ENCODE results near the gene PLEKHA7.
A peak's percentile ranks its signal among the peaks of the same experiment; 100 is the strongest.

PLEKHA7 gene

DNA sequence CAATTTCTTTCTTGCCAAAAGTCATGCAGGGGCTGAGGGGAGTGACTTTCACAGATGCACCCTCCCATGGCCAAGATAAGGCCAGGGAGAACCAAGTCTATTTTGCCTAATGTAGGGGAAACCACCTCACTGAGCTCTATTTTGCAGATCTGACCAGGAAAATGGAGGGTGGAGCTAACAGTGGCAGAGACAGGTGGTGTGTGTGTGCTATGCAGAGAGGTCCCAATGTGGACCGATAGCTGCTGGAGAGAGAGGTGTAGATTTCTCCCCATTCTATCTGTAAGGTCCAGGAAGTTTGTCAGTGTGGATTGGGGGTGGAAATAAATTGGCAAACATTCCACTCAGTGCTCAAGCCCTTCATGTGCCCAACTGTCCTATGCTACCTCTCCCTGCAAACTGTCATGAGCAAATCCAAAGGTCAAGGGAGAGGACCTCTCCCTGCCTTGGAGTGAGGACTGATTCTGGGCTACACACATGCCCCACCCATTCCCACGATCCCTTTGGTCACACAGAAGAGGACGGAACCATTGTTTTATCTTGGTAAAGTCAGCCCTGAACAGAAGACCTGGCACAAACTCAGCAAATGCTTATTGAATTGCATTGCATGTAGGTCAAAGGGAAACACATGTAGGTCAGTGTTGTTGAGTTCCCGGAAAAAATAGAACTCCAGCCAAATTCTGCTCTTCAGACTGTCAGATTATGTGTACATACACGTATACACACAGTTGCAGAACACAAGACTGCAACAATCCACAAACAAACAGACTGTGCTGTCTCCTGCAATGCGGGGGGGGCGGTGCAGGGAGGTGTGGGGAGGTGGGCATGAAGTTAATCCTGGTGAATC lies 209.9 kb downstream of the PLEKHA7 start:
- DNase-seq: no peak

DNA sequence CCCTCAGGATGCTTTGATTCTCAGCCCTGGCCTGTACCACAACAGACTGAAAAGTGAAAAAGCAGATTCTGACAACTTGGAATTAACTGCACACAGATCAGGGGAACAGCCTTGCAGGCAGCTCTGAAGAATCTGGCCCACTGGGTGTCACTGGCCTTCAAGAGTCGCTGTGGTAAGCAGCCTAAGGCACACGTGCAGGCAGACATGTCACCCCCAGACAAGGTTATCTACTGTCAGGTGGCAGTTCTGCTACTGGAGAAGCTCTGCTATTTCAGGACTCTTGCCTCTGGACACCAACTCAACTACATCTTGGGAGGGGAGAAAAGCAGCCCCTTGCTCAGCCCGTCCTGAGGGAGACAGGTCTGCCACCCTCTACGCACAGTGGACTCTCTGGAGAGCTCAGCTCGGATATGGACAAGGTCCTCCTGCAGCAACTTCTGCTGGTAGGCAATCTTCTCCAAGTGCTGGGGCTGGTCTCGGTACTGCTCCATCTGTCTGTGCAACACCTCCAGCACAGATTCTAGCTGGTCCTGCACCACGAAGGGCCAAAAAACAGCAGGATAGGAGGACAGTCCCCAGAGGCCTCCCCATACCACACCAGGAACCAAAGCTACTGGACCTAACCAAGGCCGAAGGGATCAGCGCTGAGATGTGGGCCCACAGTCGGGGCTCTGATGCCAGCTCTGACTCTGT lies 212.8 kb downstream of the PLEKHA7 start:
- no peak for DNase-seq

DNA sequence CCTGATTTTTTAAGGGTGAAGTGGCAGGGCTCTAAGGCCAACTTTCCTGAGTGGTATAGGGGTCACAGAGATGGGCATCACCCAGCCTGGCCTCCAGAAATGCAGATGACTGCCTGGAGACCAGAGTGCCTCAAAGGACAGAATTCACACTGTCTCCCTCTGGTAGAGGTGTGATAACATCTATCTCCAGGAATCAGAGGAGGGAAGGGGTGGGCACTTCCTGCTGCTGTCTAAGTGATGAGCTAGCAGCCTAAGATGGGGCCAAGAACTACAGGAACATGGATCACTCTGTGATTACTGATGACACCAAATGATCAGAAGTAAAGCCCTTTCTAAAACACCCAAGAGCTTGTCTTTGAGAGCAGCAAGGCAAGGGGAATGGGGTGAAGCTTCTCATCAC lies 213.8 kb downstream of the PLEKHA7 start:
- no peak for DNase-seq

DNA sequence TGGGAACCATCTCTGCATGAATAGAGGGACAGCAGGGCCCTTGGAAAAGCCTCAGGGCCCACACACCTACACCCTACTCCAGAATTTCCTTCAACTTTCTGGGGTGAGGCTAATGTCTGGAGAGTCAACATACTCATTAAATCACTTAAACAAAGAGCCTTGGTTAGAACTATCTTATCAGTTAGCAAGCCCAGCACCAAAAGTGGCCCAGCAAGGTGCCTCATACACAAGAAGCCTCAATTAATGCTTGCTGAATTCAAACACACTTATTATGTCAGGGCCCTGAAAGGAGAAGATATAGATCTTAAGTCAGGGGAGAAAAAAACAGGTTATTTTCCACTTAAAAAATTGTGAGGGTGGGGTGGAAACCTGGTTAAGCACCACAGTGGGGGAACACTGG lies 214.3 kb downstream of the PLEKHA7 start:
- no peak for DNase-seq

DNA sequence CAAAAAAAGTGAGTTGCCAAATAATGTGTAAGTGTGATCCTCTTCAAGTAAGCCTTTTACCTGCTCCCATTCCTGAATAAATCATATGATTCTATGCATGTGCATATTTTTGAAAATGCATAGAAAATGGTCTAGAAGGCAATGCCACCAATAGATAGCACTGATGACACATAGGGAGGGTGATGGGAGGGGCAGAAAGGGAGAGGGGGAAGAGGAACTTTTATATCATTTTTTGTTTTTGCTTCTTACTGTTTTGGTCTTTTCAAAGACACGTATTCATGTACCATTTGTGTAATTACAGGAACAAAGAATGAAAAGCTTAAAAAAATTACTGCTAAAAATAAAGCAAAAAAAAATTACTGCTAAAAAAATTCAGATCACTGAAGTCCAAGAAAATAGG lies 215.0 kb downstream of the PLEKHA7 start:
- DNase-seq: no peak

DNA sequence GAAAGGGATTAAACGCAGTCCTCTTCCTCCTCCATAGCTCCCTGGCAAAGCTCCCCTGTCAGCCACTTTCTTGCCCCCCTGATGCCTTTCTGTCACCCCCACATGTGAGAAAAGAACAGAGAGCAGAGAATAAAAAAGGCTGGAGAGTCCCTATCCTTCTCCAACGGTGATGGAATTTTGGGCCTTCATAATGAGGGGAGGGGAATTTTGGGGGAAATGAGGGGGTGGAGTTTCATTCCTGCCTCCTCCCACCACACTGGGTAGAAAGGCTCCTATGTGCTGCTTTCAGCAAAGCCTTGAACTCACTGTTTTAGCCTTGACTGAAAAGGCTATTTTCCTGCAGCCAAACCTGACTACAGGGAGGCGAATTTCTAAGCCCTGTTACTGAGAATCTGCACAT lies 216.4 kb downstream of the PLEKHA7 start:
- no peak for DNase-seq

DNA sequence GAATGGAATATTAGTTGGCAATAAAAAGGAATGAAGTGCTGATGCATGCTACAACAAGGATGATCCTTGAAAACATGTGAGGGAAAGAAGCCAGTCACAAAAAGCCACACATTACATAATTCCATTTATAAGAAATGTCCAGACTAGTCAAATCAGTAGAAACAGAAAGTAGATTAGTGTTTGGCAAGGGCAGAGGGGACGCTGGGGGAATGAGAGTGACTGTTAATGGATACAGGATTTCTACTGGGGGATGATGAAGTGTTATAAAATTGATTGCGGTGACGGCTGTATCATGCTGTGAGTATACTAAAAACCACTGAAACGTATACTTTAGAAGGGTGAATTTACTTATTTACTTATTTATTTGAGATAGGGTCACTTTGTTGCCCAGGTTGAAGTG lies 217.9 kb downstream of the PLEKHA7 start:
- DNase-seq: no peak

DNA sequence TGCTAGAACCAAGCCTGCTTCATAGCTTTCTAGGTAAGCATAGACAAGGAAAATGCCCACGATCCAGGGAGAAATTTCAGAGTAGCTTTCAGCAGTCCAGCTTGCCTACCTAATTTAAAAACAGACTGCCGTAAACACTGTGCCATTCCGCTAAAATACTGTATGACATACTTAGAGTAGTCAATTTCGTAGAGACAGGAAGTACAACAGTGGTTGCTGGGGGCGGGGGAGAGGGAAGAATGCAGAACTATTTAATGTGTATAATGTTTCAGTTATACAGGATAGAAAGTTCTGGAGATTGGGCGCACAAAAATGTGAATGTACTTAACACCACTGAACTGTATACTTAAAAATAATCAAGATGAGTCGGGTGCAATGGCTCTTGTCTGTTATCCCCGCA lies 219.1 kb downstream of the PLEKHA7 start:
- no peak for DNase-seq

DNA sequence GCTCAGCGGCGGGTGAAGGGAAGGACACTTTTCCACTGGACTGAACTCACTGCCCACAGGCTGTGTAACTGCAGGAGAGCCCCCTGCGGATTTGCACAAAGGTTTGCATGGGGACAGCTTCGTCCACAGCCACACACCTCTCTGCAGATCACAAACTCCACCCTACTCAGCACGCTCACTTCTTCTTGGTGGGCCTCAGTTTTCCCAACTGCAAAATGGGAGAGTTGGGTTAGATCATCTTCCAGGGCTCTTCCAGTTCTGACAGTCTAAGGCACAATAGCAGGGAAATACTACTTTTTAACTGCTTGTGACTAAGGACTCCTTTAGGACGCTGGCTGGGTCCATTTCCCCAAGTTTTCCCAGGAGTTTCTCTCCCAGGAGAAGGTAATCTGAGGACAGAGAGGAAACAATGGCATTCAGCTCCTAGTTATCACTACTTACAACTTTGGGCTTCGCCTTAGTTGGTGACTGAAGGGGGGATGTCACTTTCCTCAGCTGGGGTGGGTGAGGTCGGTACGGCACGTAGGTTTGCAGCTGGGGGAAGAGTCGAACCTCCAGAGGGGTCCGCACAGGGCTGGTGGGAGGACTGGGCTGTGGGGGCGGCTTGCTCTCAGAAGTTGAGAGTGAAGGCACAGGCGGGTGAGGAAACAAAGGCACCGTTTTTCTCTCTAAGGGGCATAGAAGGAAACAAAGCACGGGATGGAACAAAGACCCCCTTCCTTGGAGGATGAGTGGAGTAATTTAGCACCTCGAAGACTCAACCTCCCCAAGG lies 220.0 kb downstream of the PLEKHA7 start:
- no peak for DNase-seq

DNA sequence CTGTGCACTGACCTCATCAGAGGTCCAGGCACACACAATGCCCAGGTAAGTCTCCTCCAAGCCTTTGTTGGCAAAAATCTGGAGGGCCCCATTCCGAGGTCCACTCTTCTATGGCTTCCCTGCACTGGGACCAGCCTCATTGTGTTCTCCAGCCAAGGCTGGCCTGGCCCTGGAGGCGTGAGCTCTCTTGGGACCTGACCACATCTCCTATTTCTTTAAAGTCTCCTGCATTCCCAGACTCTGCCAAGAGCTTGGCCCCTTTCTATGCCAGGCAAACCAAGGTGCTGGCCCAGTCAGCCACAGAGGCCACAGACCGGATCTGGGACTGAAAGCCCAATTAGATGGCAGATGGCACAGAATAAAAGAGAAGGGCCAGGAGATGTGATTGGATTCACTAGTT lies 220.7 kb downstream of the PLEKHA7 start:
- DNase-seq: no peak

DNA sequence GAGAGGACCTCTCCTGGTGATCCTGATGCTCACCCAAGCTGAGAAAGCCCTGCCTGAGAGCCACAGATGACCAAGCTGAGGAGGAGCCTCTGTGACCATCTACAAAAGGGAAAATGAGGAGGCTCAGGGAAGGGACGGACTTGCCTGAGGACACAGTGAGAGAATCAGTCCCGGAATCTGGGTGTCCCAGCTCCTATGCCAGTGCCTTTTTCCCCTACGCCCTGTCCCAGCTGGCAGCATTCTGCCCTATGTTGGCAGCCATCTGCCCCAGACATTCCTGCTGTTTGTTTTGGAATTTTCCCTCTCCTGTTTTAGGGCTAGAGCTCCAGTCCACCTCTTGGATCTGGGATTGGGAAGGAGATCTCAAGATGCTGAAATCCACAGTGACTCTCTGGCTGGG lies 221.2 kb downstream of the PLEKHA7 start:
- DNase-seq: no peak

DNA sequence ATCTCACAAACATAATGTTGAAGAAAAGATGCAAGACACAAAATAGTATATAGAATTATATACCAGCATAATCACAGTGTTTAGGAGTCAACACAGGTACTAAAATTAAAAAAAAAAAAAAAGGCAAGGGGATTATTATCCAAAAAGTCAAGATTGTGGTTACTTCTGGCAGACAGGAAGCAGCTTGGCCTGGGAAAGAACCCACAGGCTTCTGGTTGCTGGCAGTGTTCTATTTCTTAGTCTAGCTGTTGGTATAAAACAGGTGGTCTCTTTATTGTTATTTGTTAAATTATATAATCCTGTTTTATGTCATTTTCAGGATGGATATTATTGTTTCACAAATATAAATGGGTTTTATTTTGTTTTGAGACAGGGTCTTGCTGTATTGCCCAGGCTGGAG lies 221.8 kb downstream of the PLEKHA7 start:
- DNase-seq: no peak

DNA sequence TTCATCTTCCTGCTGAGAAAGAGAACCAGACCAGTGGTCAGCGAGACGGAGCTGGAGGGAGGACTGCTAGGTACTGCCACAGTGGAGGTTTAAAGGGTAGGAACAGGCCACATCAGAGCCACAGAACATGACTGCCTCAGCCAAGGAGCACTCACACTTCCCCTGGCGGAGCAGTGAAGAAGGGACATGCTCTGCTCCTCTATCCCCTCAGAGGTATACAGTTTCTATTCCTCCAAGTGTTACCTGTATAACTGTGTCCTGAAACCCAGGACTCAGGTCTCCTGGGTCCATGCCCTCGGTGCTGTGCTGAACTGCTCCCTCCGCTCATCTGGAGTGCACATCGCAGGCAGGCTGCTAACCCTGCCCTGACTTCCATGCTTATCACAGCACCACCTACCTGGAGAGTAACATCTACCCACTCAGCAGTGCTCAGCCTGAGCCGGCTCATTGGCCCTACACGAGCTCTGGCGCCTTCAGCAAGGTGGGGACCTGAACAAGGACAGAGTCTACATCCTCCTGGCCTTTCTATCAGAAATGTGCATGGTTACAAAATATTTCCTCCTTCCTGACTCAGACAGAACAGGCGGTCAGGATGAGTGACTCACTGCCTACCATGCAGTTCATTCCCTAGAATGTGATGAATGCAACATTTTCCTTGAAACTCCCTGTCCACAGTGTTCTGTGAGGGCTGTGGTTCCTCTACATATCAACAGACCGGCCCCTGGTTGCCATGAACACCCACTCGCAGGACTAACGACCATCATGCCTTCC lies 222.8 kb downstream of the PLEKHA7 start:
- DNase-seq: no peak

DNA sequence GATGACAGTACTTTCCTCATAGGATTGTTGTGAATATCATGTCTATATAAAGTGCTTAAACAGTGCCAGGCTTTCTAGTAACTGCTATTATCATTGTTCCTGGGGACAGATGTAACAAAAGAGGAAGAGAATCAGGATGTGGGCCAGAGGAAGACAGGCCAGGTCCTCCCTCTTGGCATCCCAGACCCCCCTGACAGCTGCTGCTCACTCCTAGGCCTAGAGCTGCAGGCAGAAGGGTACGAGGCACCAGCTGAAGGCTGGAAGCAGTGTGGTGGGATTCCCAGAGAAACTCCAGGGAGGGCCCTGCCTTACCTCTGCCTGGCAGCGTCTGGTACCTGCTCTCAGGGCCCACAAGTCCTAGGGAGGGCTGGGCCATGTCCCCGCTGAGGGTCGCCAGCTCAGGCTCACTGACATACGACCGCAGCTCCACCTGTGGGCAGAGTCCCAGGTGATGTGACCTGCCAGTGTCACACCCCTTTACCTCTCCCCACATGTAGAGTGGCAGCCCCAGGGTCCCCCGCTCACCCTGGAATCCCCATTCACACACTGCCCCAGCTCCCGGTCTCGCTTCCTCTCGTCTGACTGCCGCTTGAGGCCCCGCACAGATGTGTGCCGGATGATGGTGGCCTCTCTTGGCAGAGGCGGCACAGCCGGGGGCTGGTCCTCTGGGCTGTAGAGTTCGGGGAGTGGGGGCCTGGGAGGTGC lies 223.6 kb downstream of the PLEKHA7 start:
- no peak for DNase-seq

DNA sequence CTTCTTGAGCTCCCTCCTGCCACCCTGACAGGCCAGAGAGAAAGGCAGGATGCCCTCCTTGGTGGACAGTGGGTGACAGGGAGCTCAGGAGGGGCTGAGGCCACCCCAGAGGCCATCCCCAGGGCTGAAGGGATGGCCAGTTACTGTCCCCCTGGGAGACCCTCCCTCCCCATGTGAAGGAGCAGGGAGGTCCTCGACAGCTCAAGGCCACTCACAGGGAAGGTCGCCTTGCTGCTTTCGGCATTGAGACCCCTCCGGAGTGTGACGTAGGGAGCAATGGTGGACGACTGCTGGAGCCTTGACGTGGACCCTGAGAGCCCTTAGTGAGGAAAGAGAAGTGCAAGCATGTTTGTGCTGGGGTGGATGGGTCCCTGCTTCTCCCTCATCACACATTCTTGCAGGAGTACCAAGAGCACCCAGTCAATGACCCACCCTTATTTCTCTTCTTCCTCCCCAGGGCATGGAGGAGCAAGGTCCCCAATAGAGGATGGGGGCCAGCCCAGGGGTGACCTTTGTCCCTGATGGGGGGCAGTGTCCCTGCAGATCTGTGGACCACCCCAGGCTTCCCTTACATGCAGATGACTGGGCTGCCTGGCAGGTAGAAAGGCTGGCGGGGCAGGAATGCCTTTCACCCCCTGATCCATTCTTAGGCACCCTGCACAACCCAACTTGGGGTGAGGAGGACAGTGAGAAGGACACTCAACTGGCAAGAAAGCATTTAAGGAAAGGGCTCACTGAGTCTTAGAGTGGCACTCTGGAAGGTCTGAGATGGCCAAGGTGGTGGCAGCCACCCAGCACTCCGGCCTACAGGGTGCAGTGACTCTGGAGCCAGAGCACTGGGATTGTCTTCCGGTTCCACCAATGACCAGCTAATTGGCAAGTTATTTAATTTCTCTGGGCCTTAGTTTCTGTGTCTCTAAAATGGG lies 224.4 kb downstream of the PLEKHA7 start:
- no peak for DNase-seq

DNA sequence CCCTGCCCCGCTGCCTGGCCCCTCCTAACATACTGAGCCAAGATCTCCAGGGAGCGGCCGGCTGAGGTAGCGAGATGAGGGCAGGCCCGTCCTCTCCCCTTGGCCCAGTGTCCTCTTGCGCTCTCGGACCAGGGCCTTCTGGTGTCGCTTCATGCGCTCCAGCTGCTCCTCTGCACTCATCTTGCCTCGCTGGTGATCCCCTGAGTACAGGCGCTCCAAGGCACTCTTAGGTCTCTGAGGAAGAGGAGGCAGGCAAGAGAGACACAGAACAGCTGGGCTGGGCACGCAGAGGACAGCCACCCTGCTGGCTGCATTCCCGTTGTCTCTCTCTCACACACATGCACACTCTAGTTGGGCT lies 225.2 kb downstream of the PLEKHA7 start:
- no peak for DNase-seq

DNA sequence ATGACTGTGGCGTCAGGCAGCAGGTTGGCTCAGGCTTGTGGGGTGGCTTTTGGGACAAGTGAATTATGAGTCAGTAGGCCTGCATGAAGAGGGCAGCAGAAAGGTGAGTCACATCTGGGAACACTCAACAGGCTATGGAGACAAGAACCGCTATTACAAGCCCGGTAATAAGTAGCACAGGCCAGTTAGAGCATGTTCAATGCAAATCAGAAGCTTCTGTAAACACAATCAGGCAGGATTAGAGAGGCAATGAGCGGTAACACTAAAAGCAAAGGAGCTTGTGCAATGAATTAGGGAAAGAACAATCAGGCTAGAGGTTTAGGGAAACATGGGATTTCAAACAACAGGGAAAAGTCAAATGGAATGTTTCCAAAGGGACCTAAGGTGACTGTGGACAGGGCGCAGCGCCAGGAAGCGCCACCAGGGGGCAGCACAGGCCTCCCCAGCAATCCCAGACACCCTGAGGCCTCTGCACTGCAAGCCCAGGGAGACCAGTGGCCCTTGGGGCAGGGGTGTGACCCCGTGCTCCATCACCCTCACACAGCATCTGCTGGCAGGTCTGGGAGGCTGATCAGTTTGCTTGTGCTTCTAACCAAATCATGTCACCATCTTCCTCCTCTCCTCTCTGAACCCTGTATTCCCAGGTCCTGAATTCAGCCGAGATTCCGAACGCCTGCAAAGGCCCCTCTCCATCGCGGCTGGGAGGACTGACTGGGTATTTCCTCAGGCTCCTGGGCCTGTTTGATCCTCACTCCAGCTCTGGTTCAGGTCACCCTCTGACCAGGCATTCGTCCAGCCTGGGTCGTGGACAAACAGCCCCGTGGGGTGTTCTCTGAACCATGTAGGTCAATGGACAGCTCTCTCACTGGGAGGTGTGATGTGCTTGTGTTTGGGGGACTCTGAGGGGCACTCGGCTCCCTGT lies 225.8 kb downstream of the PLEKHA7 start:
- peak; percentile 80 for DNase-seq

DNA sequence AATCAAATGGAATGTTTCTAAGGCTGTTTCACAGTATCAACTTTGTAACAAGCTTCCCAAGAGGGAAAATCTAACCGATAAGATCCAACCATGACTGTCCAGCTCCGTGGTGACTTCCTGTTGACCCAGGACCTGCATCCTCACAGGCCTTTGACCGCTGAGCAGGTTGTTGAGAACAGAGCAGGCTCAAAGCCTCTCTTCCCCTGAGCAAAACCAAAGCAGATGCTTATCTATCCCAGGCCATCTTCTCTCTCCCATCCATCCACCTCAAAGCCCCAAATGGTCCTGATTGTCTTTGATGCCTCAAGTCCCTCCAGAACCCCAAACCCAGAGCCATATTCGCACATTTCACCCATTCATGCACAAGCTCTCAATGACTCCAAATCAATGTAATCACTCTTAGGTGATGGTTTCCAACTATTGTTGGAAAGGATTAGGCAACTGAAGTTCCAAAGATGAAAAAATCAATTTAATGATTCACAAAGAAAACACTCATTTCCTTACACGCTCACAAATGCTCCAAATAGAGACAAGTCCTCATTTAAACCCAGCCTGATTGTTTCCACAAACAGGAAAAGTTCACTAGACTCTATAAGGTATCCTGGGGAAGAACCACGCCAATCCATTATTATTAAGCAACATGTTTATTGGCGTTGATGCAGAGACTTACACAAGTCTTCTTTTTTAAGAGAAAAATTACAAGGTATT lies 227.0 kb downstream of the PLEKHA7 start:
- no peak for DNase-seq

DNA sequence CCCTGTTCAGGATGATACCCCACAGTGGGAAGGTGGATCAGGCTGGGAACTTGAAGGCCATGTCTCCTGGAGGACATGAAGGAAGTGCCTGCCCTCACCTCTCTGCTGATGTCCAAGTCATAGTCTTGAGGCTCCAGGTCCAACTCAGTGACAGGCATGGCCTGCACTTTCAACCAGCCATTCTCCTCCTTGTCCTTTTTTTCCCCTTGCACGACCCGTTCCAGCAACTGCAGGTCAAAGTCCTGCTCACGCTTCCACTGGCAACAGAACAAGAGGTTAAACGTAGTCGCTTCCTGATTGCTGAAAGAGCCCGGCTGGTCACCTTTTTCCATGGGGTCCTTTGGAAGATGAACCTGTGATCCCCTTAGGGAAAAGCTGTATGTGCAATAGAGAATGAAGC lies 228.1 kb downstream of the PLEKHA7 start:
- no peak for DNase-seq

All from stimulated activated CD8-positive, alpha-beta memory T cell treated with anti-CD3 and anti-CD28 coated beads, Interleukin-4, amount 100 ng/mL, for 48 hours (primary cell).